ENCODE data around the gene PIEZO2.

Gene PIEZO2

DNA sequence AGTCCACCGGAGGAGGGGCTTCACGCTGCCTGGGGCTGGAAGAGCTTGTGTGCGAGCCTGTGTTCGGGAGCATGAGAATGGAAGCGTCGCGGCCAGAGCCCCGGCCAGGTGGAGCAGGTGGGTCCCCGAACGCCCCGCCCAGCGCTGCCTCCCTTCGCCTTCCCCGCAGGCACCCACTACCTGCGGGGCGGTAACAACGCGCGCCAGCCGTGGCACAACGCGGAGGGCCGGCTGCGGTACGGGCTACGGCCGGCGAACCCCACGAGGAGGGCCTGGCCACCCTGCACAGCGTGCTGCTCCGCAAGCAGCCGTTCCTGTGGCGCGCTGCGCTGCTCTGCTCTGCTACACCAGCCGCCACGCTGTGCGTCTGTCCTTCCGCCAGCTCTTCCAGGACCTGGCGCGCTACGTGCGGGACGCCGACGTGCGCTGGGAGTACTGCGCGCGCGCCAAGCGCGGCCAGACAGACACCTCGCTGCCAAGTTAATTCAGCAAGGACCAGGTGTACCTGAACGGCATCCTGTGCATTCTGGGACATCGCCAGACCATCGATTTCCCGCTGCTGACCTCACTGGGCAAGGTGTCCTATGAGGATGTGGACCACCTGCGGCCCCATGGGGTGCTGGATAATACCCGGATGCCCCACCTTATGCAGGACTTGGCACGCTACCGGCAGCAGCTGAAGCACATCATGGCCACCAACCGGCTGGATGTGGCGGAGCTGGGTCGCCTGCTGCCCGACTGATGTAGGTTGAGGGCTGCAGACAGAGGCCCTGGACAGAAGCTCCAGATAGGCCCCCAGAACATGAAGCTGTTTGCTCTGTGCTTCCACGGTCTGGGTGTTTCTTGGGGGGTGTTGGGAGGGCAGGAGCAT lies 422.9 kb downstream of the PIEZO2 start:
- peak in 1 of 14 donors; percentile 19 for DNase-seq

GRCh38 chr18:10724666-10725065 lies 424.7 kb downstream of the PIEZO2 start:
- DNase-seq = no peak

DNA sequence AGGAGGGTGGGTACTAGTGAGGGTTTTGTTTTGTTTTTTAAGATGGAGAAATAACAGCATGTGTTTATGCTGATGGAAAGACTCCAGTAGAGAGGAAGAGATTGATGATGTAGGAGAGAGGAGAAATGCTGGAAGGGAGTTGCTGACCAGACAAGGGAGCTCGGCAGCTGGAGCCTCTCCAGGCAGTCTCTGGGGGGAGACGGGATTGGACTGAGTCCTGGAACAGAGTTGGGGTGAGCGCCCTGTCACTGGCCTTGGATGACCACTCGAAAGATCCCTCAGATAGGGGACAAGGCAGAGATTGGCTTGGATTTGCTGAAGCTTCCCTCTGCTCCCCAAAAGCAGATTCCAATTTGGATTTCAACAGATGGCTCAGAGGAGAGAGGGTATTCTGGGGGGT lies 425.9 kb downstream of the PIEZO2 start:
- DNase-seq = no peak

- DNase-seq = no peak
These were observed 430.6 kb downstream of the PIEZO2 start for GRCh38 chr18:10718809-10719208.

- no peak for DNase-seq
These were observed 433.6 kb downstream of the PIEZO2 start for GRCh38 chr18:10715791-10716190.

DNA sequence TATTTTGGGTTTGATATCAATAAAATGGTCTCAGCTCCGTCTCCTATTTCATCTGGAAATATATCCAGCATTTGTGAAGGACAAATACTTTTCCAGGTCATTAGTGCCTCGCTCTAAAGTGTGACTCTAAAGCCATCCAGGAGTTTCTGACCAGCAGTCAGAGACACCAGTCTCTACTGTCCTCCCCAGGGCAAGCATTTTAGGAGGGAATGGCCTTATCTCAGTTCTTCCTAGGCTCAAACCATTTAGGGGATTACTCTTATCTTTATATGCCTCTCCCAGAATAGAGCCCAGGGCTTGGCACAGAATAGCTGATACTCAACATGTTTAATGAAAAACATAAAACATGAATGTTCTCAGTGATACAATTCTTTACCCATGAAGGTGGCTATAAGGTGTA lies 436.0 kb downstream of the PIEZO2 start:
- DNase-seq = no peak

- DNase-seq = no peak
These were observed 442.1 kb downstream of the PIEZO2 start for GRCh38 chr18:10707294-10707693.

DNA sequence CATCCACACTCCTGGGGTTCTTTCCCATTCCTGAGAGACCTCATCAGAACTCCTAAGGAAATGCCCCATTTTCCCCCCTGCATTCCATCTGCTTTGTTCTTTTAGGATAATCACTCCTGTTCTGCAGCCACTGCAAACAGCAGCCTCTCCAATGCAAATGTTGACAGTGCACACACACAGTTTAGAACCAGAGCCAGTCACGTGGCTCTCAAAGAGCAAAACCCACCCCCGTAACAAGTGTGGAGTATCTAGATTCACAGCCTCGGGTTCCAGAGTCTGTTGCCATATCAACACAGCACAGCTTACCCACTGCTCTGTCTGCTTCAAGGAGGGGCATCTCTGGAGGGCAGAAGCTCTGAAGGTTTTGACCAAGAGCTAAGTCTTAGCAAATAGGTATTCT lies 443.6 kb downstream of the PIEZO2 start:
- no peak for DNase-seq

DNA sequence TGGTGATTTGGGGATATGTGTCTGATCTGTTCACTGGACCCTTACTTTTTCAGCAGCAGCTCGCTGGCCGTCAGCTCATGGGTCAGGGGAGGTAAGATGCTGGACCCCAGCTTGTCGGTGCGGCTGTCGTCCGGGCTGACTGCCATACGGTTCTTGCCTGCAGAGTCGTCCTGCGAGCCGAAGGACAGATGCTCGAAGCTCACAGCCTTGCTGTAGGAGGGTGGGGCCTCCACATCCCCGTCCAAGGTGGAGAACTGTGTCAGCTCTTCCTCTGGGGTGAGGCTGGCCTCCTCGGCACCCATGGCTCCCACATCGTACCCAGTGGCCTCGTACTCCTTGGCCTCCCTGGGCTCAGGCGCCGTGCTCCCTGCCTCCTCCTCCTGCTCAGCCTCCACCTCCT lies 444.1 kb downstream of the PIEZO2 start:
- no peak for DNase-seq

DNA sequence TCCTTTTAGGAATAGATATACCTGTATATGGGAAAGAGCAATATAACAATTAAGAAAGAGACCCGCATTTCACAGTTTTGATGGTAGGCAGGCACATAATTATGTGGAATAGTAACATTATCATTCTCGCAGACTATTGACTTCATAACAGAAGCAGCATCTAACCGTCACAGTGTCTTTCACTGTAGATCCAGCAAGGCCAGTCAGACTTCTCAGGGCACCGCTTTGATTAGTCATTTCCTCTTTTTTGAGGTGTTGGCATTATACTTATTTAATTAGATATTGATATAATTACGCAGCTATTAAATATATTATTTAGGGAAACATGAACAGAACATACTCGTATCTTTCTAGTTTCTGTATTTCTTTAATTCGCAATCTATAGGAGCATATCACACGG lies 447.2 kb downstream of the PIEZO2 start:
- no peak for DNase-seq

- no peak for DNase-seq
These were observed 459.0 kb downstream of the PIEZO2 start for GRCh38 chr18:10690366-10690765.

- no peak for DNase-seq
These were observed 459.4 kb downstream of the PIEZO2 start for GRCh38 chr18:10690035-10690329.

DNA sequence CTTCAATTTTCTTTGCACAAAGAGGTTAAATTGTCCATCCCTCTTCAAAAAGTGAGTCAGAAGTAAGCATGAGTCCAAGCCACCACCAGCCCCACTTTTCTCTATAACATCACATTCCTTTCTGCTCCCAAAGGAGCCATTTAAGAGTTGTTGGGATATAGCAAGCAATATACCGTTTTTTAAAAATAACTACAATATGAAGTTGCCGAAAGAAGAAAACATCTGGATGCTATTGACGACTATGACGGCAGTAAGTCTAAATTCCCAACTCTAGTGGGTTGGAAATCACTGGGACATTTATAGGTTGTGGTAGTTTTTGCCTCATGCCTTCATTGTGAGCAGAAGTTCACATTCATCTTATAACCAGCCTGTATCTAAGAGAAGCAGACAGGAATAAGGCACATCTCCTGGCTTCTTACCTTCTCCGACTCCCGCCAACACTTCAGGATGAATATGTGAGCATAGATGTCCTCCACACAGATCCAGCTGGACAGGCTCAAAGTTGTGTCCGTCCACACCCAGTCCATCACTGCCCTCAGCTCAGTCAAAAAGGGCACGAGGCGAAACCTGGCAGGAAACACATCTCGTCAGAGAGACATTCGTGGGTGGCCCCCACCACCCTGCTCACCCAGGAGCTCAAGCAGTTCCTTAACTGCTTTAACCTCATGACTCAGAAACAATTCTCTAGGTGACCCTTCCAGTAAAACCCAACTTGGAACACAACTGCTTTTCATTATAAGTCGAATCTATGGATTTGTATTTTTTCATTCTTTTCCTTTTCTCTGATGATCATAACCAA lies 459.9 kb downstream of the PIEZO2 start:
- no peak for DNase-seq

DNA sequence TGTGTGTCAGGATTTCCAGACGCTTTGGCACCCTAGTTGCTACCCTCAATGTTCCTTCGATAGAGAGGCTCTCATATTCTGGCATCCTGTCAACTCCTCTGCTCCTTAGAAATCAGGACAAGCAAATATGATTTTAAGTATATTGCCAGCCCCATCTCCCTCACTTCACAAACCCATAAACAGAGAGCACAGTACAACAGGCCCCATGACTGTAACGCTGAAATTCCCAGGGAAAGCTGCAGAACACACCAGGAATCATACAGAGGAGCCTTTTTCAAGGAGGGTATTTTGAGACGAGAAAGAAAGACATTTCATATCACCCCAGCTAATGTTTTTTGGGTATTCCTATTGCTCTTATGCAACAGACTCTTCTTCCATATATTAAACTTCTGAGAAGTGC lies 460.6 kb downstream of the PIEZO2 start:
- no peak for DNase-seq

DNA sequence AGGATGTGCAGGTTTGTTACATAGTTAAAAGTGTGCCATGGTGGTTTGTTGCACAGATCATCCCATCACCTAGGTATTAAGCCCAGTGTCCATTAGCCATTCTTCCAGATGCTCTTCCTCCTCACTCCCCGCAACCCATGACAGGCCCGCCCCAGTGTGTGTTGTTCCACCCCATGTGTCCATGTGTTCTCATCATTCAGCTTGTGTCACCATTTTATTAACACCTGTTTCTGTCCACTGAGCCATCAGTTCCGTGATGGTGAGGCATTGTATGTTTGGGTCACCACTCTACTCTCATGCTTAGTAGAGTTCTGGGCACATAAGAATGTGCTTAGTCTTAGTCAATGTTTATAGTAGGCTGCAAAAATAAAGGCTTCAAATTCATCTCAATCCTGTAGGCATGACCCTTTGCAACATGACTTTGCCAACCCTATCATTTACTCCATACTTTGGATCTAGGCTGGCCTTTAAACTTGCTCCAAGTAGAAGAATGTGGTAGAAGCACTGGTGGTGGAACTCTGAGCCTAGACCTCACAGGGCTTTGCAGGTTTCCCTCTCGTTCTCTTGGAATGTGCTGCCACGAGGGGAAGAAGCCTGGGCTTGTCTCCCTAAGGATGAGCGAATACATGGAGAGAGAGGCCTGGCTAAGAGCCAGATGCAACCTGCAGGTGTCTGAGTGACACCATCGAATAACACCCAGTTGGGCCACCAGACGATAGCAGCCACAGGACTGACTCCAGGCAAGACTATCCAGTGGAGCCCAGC lies 462.0 kb downstream of the PIEZO2 start:
- DNase-seq = no peak

- no peak for DNase-seq
These were observed 463.1 kb downstream of the PIEZO2 start for GRCh38 chr18:10686308-10686707.

- DNase-seq = no peak
These were observed 463.9 kb downstream of the PIEZO2 start for GRCh38 chr18:10685484-10685883.

- DNase-seq = no peak
These were observed 467.0 kb downstream of the PIEZO2 start for GRCh38 chr18:10682368-10682714.

DNA sequence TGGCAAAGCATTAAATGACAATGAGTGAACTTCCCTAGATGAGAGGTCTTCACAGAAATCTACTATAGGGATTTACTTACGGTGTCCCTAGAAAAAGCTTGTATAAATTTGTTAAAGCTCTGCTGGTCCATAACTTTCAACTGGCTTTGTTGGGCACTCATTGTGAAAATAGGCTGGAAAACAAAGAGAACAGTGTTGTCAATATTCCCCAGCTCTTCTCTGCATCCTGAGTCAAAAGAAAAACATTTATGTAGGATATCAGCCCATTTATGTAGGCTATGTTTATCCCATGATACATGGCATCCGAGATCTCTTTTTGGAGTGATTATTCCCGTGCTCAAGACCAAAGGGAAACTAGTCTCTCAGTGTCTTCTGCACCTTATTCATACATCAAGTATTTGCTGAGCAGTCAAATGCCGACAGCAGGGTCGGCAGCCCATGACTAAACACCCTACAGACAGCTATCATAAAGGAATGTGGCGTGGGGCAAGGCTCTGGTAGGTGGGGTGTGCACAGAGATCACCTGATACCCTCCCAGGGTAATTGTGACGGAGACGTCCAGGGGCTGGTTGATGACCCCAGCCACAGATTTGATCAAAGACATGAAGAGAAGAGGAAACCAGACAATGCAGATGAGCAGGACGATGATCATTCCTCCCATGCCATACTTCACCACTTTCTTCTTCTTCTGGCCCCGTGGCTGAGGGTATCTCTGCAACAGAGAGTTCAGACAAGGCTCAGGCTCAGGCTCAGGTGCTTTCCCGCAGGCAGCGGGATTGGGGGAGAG lies 467.6 kb downstream of the PIEZO2 start:
- DNase-seq = no peak

- no peak for DNase-seq
These were observed 469.1 kb downstream of the PIEZO2 start for GRCh38 chr18:10680271-10680596.

GRCh38 chr18:10679557-10680270 lies 469.7 kb downstream of the PIEZO2 start:
- no peak for DNase-seq

DNA sequence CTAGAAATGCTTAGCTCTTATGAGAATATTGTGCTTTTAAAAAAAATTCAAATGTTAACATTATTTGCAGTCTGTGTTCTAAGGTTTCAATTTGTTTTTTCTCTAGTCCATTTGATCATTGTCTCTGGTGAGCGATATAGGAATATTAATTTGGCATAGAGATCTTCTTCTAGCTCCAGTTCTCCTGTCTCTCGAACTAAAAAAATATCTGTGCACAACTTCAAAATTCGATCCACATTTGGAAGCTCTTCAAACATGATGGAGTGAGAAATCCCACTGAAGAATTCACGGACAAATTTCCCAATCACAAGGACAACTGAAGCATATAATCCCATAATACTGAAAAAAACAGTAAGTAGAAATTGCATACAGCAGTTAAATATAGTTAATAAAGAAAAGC lies 477.9 kb downstream of the PIEZO2 start:
- no peak for DNase-seq
